ENCODE measurements around the gene DOCK9. TPM values are rescaled to one million over a fixed set of nuclear protein-coding genes. Genes with fewer than 3 reads are reported as not detected.

DOCK9 gene, protein sequence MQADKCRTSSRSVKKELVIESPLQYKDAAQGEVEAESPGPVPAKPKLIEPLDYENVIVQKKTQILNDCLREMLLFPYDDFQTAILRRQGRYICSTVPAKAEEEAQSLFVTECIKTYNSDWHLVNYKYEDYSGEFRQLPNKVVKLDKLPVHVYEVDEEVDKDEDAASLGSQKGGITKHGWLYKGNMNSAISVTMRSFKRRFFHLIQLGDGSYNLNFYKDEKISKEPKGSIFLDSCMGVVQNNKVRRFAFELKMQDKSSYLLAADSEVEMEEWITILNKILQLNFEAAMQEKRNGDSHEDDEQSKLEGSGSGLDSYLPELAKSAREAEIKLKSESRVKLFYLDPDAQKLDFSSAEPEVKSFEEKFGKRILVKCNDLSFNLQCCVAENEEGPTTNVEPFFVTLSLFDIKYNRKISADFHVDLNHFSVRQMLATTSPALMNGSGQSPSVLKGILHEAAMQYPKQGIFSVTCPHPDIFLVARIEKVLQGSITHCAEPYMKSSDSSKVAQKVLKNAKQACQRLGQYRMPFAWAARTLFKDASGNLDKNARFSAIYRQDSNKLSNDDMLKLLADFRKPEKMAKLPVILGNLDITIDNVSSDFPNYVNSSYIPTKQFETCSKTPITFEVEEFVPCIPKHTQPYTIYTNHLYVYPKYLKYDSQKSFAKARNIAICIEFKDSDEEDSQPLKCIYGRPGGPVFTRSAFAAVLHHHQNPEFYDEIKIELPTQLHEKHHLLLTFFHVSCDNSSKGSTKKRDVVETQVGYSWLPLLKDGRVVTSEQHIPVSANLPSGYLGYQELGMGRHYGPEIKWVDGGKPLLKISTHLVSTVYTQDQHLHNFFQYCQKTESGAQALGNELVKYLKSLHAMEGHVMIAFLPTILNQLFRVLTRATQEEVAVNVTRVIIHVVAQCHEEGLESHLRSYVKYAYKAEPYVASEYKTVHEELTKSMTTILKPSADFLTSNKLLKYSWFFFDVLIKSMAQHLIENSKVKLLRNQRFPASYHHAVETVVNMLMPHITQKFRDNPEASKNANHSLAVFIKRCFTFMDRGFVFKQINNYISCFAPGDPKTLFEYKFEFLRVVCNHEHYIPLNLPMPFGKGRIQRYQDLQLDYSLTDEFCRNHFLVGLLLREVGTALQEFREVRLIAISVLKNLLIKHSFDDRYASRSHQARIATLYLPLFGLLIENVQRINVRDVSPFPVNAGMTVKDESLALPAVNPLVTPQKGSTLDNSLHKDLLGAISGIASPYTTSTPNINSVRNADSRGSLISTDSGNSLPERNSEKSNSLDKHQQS (N-terminal part only)
- total RNA-seq, result 8.7 and 12.2 TPM in 2 replicates

GRCh38 chr13:98977568-98978265 is at the start of gene DOCK9:
TSS of gene DOCK9 (minus strand) at chr13:98978064. CDS start at chr13:98977909, 155 bp downstream.

GRCh38 chr13:98752467-98753290 is 225.2 kb downstream of the DOCK9 start, which contains the start of gene SLC15A1:
TSS of gene SLC15A1 (minus strand) at chr13:98752672. CDS start at chr13:98752598, 74 bp downstream.

Other genes starting within 250 kb of the DOCK9 start
- gene SLC15A1, start 225.4 kb downstream of the DOCK9 start, total RNA-seq, result not detected in 2 replicates
- gene UBAC2, start 222.8 kb upstream of the DOCK9 start, total RNA-seq, result 26.5 and 27.5 TPM in 2 replicates

Data from smooth muscle cell of bladder (primary cell).